SK-N-SH (cell line): ENCODE data around the gene PUS10. TPM values are rescaled to one million over a fixed set of nuclear protein-coding genes. Genes with fewer than 3 reads are reported as not detected.

ENCODE experiments used
- CTCF ChIA-PET: fragments of 300-600, 350-600 bp; formaldehyde crosslinking; extraction: SDS; loops from one replicate; lab custom pipeline; 2021; lab: Yijun Ruan, JAX
- POLR2A ChIA-PET: fragments of 350-600 bp; sonication (Branson Sonifier 250); formaldehyde crosslinking; extraction: SDS; loops from one replicate; lab custom pipeline; 2020; ENCODE audit warnings: antibody characterized with exemption, inconsistent platforms; lab: Yijun Ruan, JAX
- DNase-seq: peaks from one replicate; pipeline ENCODE4 v3.0.0; 2012
- H2AFZ ChIP-seq: fragments of 200-600 bp; sonication (generic); 2 replicates; pipeline ENCODE4 v1.8.1; 2016; ENCODE audit warnings: antibody characterized with exemption, mild to moderate bottlenecking, low read depth
- H3F3A ChIP-seq: fragments of 200-600 bp; sonication (generic); replicated peaks from 2 replicates; pipeline ENCODE3; 2016; ENCODE audit warnings: antibody characterized with exemption, mild to moderate bottlenecking; ENCODE audit not compliant: insufficient read depth
- H3K27ac ChIP-seq, 2 experiments: fragments of 200-500 bp in 1 of 2; fragments of 200-600 bp in 1 of 2; sonication (Bioruptor generic) in 1 of 2; sonication (generic), shearing (Covaris generic) in 1 of 2; 2 replicates each; pipeline versions ENCODE4 v1.5.1 to v1.6.1; 2014 to 2016; ENCODE audit warnings: low read depth in 2 of 2, inconsistent platforms in 1 of 2, low read length in 1 of 2, mild to moderate bottlenecking in 1 of 2, mixed read lengths in 1 of 2
- H3K27me3 ChIP-seq: fragments of 200-600 bp; sonication (generic), shearing (Covaris generic); 2 replicates; pipeline ENCODE4 v1.6.1; 2016; ENCODE audit warnings: mixed run types; ENCODE audit not compliant: insufficient read depth
- H3K36me3 ChIP-seq, 2 experiments: fragments of 200-500 bp in 1 of 2; fragments of 200-600 bp in 1 of 2; sonication (Bioruptor generic) in 1 of 2; sonication (generic) in 1 of 2; replicated peaks in 1 of 2; 2 replicates each; pipeline versions ENCODE3 to v1.5.1; 2014 to 2016; ENCODE audit warnings: low read length in 1 of 2, mild to moderate bottlenecking in 1 of 2; ENCODE audit not compliant: insufficient read depth in 2 of 2, control insufficient read depth in 1 of 2
- H3K4me1 ChIP-seq, 2 experiments: fragments of 200-500 bp in 1 of 2; fragments of 200-600 bp in 1 of 2; sonication (Bioruptor generic) in 1 of 2; sonication (generic), shearing (Covaris generic) in 1 of 2; 2 replicates each; pipeline versions ENCODE4 v1.5.1 to v1.6.1; 2014 to 2016; ENCODE audit warnings: low read depth in 1 of 2, low read length in 1 of 2, mixed run types in 1 of 2; ENCODE audit not compliant: insufficient read depth in 2 of 2, control insufficient read depth in 1 of 2
- H3K4me2 ChIP-seq: fragments of 200-600 bp; sonication (generic), shearing (Covaris generic); 2 replicates; pipeline ENCODE4 v1.6.1; 2017; ENCODE audit warnings: mixed run types
- H3K4me3 ChIP-seq, 2 experiments: fragments of 200-500 bp in 1 of 2; fragments of 200-600 bp in 1 of 2; sonication (Bioruptor generic) in 1 of 2; sonication (generic), shearing (Covaris generic) in 1 of 2; 2 replicates each; pipeline versions ENCODE4 v1.5.1 to v1.8.1; 2014 to 2016; ENCODE audit warnings: low read depth in 2 of 2, inconsistent platforms in 1 of 2, low read length in 1 of 2, mild to moderate bottlenecking in 1 of 2, mixed read lengths in 1 of 2, moderate library complexity in 1 of 2
- H3K79me2 ChIP-seq: fragments of 200-600 bp; sonication (generic); 2 replicates; pipeline ENCODE4 v1.8.1; 2017; ENCODE audit warnings: mild to moderate bottlenecking; ENCODE audit not compliant: insufficient read depth
- H3K9ac ChIP-seq: fragments of 200-600 bp; sonication (generic); 2 replicates; pipeline ENCODE4 v1.6.1; 2017; ENCODE audit warnings: mixed run types
- H3K9me2 ChIP-seq: fragments of 200-600 bp; sonication (generic); 2 replicates; pipeline ENCODE4 v1.6.1; 2017; ENCODE audit warnings: mixed run types
- H3K9me3 ChIP-seq: fragments of 200-600 bp; sonication (generic); 2 replicates; pipeline ENCODE4 v1.6.1; 2017; ENCODE audit warnings: mixed run types, mild to moderate bottlenecking, moderate library complexity
- H4K20me1 ChIP-seq: fragments of 200-600 bp; sonication (generic); 2 replicates; pipeline ENCODE4 v1.6.1; 2017; ENCODE audit warnings: mild to moderate bottlenecking, mixed run types; ENCODE audit not compliant: insufficient read depth
- CHD2 ChIP-seq: fragments of 150-350 bp; IDR thresholded peaks from 2 replicates; pipeline ENCODE4 v1.6.1; 2018; ENCODE audit warnings: low read length; ENCODE audit not compliant: partially characterized antibody
- ELF1 ChIP-seq: IDR thresholded peaks from 2 replicates; pipeline ENCODE4 v1.4.0; 2012
- EP300 ChIP-seq, 2 experiments: IDR thresholded peaks; 2 replicates each; pipeline versions ENCODE4 v1.4.0 to v1.6.1; 2012; ENCODE audit warnings: borderline replicate concordance in 1 of 2, low read depth in 1 of 2, low read length in 1 of 2
- FOXJ3 ChIP-seq: sonication (generic); formaldehyde crosslinking; IDR thresholded peaks from 2 replicates; pipeline ENCODE4 v1.5.1; 2020; ENCODE audit warnings: mild to moderate bottlenecking, missing genetic modification reagents
- FOXM1 ChIP-seq: IDR thresholded peaks from 2 replicates; pipeline ENCODE4 v1.4.0; 2012; ENCODE audit warnings: low read depth, mild to moderate bottlenecking
- GABPA ChIP-seq: IDR thresholded peaks from 2 replicates; pipeline ENCODE4 v1.4.0; 2012; ENCODE audit warnings: low read depth, mild to moderate bottlenecking
- GATA2 ChIP-seq: sonication (generic); formaldehyde crosslinking; IDR thresholded peaks from 2 replicates; pipeline ENCODE4 v1.5.0; 2020; ENCODE audit warnings: mild to moderate bottlenecking, missing genetic modification reagents
- JUND ChIP-seq: IDR thresholded peaks from 2 replicates; pipeline ENCODE4 v1.4.0; 2012
- MEF2A ChIP-seq: IDR thresholded peaks from 2 replicates; pipeline ENCODE4 v1.4.0; 2012; ENCODE audit warnings: low read depth, borderline replicate concordance
- MXI1 ChIP-seq: IDR thresholded peaks from 2 replicates; pipeline ENCODE4 v1.6.1; 2012; ENCODE audit warnings: mild to moderate bottlenecking, low read depth, low read length, improper control_type of control experiment
- NFIC ChIP-seq: IDR thresholded peaks from 2 replicates; pipeline ENCODE4 v1.4.0; 2012; ENCODE audit warnings: borderline replicate concordance
- NRF1 ChIP-seq: IDR thresholded peaks from 2 replicates; pipeline ENCODE4 v1.6.1; 2012; ENCODE audit warnings: low read depth, mild to moderate bottlenecking, low read length
- POLR2AphosphoS5 ChIP-seq: IDR thresholded peaks from 2 replicates; pipeline ENCODE4 v1.6.1; 2012; ENCODE audit warnings: low read depth, low read length
- RAD21 ChIP-seq: IDR thresholded peaks from 2 replicates; pipeline ENCODE4 v1.6.1; 2012; ENCODE audit warnings: mild to moderate bottlenecking, low read length
- RCOR1 ChIP-seq: fragments of 150-350 bp; IDR thresholded peaks from 2 replicates; pipeline ENCODE4 v1.6.1; 2017; ENCODE audit warnings: antibody characterized with exemption, low read length
- RXRA ChIP-seq: IDR thresholded peaks from 2 replicates; pipeline ENCODE4 v1.4.0; 2012; ENCODE audit warnings: low read depth, mild to moderate bottlenecking, borderline replicate concordance
- SIN3A ChIP-seq: IDR thresholded peaks from 2 replicates; pipeline ENCODE4 v1.6.1; 2012; ENCODE audit warnings: low read depth, mild to moderate bottlenecking, low read length, moderate library complexity, borderline replicate concordance
- SMC3 ChIP-seq: IDR thresholded peaks from 2 replicates; pipeline ENCODE4 v1.6.1; 2012; ENCODE audit warnings: low read depth, low read length, improper control_type of control experiment
- TCF12 ChIP-seq: IDR thresholded peaks from 2 replicates; pipeline ENCODE4 v1.4.0; 2012
- TEAD4 ChIP-seq: IDR thresholded peaks from 2 replicates; pipeline ENCODE4 v1.4.0; 2012; ENCODE audit warnings: mild to moderate bottlenecking, borderline replicate concordance; ENCODE audit not compliant: insufficient read depth
- WGBS: methylation state at CpG from one replicate; pipeline ENCODE4 v1.1.6; 2017; ENCODE audit warnings: low lambda C conversion rate; 5-methylcytosine and 5-hydroxymethylcytosine counted together
- polyA plus RNA-seq, 3 experiments: library from polyadenylated mRNA; depleted of rRNA; stranded (reverse); fragments of >200 nt; gene quantifications; 2 replicates each; pipeline ENCODE4 v1.2.3, GENCODE V29; 2012
- TF ChIP-seq, protein P1 (sequence below): fragments of 200-600 bp; sonication (generic); IDR thresholded peaks from 2 replicates; pipeline ENCODE4 v1.6.1; 2017; ENCODE audit warnings: antibody characterized with exemption, mild to moderate bottlenecking, moderate library complexity
- TF ChIP-seq, protein P2 (sequence below): IDR thresholded peaks from 2 replicates; pipeline ENCODE4 v1.4.0; 2012; ENCODE audit warnings: low read depth
- TF ChIP-seq, protein P3 (sequence below): fragments of 150-350 bp; IDR thresholded peaks from 2 replicates; pipeline ENCODE4 v1.6.1; 2017; ENCODE audit warnings: antibody characterized with exemption, low read length, low read depth, borderline replicate concordance
- TF ChIP-seq, protein P4 (sequence below): IDR thresholded peaks from 2 replicates; pipeline ENCODE4 v1.4.0; 2012; ENCODE audit warnings: low read depth, borderline replicate concordance
- TF ChIP-seq, protein P5 (sequence below): IDR thresholded peaks from 2 replicates; pipeline ENCODE4 v1.4.0; 2012; ENCODE audit warnings: low read depth, borderline replicate concordance

The PUS10 gene
- polyA plus RNA-seq, 1 of the 3 experiments (the other 2 are of a cell fraction): 2.8 TPM

DNA sequence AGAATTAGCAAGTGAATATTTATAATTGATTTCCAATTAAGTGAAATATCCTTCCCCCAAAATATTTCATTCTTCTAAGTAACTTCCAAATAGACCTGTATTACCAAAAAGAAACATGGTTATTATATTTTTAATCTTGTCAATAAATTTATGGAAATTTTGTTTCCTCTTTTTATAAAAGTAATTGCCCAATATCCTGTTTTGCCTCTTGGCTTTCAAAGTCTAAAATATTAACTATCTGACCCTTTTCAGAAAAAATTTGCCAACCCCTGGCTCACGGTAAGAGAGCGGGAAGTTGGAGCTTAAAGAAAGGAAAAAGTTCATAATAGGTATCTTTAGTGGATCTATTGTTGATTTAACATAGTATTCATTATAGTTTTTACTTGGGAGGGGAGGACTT lies 27.2 kb upstream of the PUS10 start:
- Histone ChIP-seq H4K20me1 (no peaks in the 10 kb centered on the region), H3K4me1 (no peaks in the 10 kb centered on the region), H3F3A (peaks cover 8% of the 10 kb centered on the region), H3K9ac (no peak overlapping the region), H3K36me3 (peaks cover 31 to 41% of the 10 kb centered on the region in 2 experiments), H3K79me2 (no peaks in the 10 kb centered on the region), H3K4me2 (no peak overlapping the region), H3K9me3 (no peaks in the 10 kb centered on the region; the same call in 1 of the 2 replicates), H2AFZ (no peak overlapping the region), H3K4me3 (no peak overlapping the region), H3K27me3 (no peaks in the 10 kb centered on the region), H3K27ac (no peak overlapping the region), H3K9me2 (no peaks in the 10 kb centered on the region; the same call in 1 of the 2 replicates)
- DNase-seq: no peak
- no peak for TF ChIP-seq GABPA
- TF ChIP-seq CHD2: no peak
- no peak for TF ChIP-seq GATA2 (CRISPR knock-in tag)
- TF ChIP-seq SMC3: no peak
- TF ChIP-seq MXI1: no peak
- TF ChIP-seq TCF12: no peak
- TF ChIP-seq RCOR1: no peak
- no peak for TF ChIP-seq FOXJ3 (CRISPR knock-in tag)
- TF ChIP-seq, protein P1, sequence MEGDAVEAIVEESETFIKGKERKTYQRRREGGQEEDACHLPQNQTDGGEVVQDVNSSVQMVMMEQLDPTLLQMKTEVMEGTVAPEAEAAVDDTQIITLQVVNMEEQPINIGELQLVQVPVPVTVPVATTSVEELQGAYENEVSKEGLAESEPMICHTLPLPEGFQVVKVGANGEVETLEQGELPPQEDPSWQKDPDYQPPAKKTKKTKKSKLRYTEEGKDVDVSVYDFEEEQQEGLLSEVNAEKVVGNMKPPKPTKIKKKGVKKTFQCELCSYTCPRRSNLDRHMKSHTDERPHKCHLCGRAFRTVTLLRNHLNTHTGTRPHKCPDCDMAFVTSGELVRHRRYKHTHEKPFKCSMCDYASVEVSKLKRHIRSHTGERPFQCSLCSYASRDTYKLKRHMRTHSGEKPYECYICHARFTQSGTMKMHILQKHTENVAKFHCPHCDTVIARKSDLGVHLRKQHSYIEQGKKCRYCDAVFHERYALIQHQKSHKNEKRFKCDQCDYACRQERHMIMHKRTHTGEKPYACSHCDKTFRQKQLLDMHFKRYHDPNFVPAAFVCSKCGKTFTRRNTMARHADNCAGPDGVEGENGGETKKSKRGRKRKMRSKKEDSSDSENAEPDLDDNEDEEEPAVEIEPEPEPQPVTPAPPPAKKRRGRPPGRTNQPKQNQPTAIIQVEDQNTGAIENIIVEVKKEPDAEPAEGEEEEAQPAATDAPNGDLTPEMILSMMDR: no peak
- TF ChIP-seq ELF1: no peak
- no peak for TF ChIP-seq TEAD4
- no peak for TF ChIP-seq NRF1
- TF ChIP-seq FOXM1: no peak
- TF ChIP-seq JUND: no peak
- TF ChIP-seq MEF2A: no peak
- TF ChIP-seq POLR2AphosphoS5: no peak
- no peak for TF ChIP-seq RAD21
- TF ChIP-seq, protein P2, sequence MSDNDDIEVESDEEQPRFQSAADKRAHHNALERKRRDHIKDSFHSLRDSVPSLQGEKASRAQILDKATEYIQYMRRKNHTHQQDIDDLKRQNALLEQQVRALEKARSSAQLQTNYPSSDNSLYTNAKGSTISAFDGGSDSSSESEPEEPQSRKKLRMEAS: no peak
- POLR2A ChIA-PET: no interaction called here
- CTCF ChIA-PET: no interaction called here
- WGBS: 93% methylated on average over 2 of the region's 2 CpGs

DNA sequence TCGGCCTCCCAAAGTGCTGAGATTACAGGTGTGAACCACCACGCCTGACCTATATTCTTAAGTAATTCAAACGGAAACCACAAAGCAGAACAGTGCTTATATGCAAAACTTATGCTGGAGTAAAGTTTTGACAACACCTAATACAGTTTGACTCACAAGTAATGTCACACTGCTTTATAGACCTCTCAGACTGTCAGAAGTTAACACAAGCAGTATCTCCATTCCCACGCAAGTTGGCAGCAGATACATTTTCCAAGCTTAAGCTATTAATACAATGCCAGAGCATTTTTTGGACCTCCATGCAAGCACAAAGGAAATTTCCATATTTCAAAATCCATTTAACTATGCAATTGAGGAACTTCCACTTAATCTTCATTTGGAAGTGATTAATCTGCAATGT lies 26.6 kb upstream of the PUS10 start:
- no peaks in the 10 kb centered on the region for H3K79me2 ChIP-seq
- no peak for TF ChIP-seq JUND
- TF ChIP-seq NFIC: no peak
- no peak for TF ChIP-seq FOXJ3 (CRISPR knock-in tag)
- TF ChIP-seq, protein P3, sequence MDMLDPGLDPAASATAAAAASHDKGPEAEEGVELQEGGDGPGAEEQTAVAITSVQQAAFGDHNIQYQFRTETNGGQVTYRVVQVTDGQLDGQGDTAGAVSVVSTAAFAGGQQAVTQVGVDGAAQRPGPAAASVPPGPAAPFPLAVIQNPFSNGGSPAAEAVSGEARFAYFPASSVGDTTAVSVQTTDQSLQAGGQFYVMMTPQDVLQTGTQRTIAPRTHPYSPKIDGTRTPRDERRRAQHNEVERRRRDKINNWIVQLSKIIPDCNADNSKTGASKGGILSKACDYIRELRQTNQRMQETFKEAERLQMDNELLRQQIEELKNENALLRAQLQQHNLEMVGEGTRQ: no peak
- TF ChIP-seq TCF12: no peak
- no peak for TF ChIP-seq EP300 (IDR thresholded peaks at IDR 0.05; ENCODE audit: borderline replicate concordance in 1 of 2, low read depth in 1 of 2, low read length in 1 of 2)
- TF ChIP-seq, protein P4, sequence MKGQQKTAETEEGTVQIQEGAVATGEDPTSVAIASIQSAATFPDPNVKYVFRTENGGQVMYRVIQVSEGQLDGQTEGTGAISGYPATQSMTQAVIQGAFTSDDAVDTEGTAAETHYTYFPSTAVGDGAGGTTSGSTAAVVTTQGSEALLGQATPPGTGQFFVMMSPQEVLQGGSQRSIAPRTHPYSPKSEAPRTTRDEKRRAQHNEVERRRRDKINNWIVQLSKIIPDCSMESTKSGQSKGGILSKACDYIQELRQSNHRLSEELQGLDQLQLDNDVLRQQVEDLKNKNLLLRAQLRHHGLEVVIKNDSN: no peak
- no peak for TF ChIP-seq GATA2 (CRISPR knock-in tag)
- TF ChIP-seq SIN3A: no peak
- TF ChIP-seq, protein P5, sequence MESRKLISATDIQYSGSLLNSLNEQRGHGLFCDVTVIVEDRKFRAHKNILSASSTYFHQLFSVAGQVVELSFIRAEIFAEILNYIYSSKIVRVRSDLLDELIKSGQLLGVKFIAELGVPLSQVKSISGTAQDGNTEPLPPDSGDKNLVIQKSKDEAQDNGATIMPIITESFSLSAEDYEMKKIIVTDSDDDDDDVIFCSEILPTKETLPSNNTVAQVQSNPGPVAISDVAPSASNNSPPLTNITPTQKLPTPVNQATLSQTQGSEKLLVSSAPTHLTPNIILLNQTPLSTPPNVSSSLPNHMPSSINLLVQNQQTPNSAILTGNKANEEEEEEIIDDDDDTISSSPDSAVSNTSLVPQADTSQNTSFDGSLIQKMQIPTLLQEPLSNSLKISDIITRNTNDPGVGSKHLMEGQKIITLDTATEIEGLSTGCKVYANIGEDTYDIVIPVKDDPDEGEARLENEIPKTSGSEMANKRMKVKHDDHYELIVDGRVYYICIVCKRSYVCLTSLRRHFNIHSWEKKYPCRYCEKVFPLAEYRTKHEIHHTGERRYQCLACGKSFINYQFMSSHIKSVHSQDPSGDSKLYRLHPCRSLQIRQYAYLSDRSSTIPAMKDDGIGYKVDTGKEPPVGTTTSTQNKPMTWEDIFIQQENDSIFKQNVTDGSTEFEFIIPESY: no peak
- TF ChIP-seq MXI1: no peak
- no peak for TF ChIP-seq RAD21
- TF ChIP-seq RXRA: no peak

More for the DNA sequence above, 26.6 kb upstream of the PUS10 start:
- H3K4me3 ChIP-seq: no peak overlapping the region
- H3K4me1 ChIP-seq: no peaks in the 10 kb centered on the region
- no peak overlapping the region for H3K27ac ChIP-seq
- no peaks in the 10 kb centered on the region; the same call in 1 of the 2 replicates for H3K9me3 ChIP-seq
- ChIA-PET POLR2A (no interaction called here), CTCF (no interaction called here)
- no peak overlapping the region for H2AFZ ChIP-seq
- no peaks in the 10 kb centered on the region for H3K27me3 ChIP-seq
- peaks cover 8% of the 10 kb centered on the region for H3F3A ChIP-seq
- 95% methylated on average over 4 of the region's 4 CpGs for WGBS
- no peak for DNase-seq
- no peaks in the 10 kb centered on the region for H4K20me1 ChIP-seq
- peaks cover 31 to 35% of the 10 kb centered on the region in 2 experiments for H3K36me3 ChIP-seq
- no peak overlapping the region for H3K9ac ChIP-seq
- no peaks in the 10 kb centered on the region; the same call in 1 of the 2 replicates for H3K9me2 ChIP-seq
- no peak overlapping the region for H3K4me2 ChIP-seq
